CD4-positive, alpha-beta T cell treated with Interleukin-10 for 1 hour (primary cell): ENCODE measurements around the gene DNALI1.
"Not testable (repeated sequence)": the region's sequence is repeated elsewhere in the genome, so short reads cannot be mapped to it uniquely, and the experiment has no call there.

Experiments used
- DNase-seq: peaks from one replicate; pipeline ENCODE4 v3.0.0-alpha.2; 2020

Gene DNALI1

DNA sequence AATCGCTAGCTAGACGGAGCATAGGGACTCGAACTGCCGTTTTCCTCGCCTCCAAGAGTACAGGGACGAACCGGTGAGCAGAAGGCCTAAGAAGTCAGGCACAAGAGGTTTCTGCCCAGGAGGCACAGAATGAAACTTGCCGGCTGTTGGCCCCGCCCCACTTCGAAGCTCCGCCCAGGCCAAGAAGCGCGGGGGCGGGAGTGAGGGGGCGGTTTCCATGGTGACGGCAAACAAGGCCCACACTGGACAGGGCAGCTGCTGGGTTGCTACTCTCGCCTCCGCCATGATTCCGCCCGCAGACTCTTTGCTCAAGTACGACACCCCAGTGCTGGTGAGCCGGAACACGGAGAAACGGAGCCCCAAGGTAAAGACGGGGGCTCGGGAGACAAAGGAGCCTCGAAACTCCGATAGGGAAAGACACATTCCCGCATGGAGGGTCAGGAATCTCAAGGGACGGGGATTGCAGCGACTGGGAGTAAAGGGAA lies at the start of gene DNALI1:
Gene DNALI1 (plus strand): TSS at position 229 of the 485 bp plus-strand sequence. CDS start 55 bp downstream, at position 284.
- DNase-seq: peak; percentile 28

DNA sequence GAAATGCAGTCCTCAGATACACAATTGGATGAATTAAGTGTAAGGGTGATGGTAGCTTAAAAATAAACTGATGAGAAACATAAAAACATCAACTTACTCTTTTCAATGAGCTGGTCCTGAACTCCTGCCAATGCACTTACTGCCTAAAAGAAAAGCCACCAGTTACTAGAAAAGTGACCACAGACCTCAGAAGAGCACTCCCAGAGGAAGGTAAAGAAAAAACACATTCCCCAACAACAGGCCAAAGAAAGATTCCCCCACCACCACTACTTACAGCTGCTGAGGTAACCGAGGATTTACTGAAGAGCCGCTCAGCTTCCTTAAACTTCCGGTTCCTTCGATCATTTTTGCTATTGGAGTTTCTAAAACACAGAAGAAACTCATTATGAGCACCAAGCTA lies 47.6 kb upstream of the DNALI1 start:
- DNase-seq: no peak

DNA sequence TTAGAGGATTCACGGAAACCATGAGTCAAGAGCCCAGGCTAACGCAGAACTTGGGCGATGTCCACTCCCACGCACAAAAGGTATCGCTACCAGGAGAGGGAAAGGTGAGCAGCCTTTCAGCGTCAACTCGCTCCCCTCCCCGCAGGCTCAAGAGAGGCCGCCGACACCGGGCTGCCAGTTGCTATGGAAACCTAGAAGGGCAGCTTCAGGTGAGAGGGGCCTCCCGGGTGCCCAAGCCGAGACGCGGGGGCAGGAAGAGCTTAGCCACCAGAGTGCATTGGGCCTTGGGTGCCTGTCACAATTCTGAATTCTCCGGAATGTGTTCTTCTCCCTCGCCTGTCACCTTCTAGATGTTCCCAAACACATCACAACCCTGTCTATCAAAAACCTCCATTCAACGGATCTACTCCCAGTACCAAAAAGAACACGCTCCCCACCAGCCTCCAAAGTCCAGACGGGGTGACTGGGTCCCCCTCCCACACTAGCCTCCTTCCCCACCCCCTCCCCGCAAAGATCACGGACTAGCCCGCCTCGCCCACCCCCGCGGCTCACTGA lies 42.9 kb upstream of the DNALI1 start:
- peak; percentile 59 for DNase-seq

DNA sequence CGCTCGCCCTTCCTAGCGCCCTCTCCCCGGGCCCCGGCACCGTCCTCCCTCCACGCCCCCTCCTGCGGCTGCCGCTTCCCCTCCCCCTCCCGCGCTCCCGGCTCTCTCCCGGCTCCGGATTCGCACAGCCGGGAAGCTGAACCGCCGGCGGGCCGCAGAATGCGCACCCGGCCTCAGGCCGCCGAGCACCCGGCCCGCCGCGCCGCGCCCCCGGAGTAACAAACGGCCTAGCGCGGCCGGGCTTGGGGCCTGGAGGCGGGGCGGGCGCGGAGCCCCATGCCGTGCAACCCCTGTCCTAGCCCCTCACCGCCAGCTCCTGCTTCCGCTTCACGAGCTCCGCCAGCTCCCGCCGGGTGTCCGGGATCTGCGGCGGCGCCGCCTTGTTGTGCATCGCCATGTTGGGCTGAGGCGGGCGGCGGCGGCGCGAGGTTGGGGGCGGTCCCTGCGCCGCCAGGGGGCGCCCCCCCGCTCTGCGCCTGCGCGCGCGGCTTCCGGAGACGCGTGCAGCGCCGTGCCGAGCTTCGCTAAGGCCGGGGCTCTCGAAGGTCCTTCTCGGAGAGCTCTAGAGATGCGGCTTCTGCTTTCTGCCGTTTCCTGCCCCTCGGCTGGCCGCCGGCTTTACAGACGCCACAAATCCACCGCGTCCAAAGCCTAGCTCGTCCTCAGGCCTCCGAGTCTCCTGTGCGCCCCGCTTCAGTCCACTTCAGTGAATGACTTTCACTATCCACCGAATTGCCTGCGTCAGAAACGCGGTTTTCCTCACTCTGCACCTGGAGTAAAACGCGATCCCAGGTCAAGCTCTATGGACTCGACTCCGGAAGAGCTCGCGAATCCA lies 42.2 kb upstream of the DNALI1 start, which contains the start of gene MEAF6:
Gene MEAF6 (minus strand): TSS at position 417 of the 835 bp plus-strand sequence. CDS start 20 bp downstream, at position 397.
- DNase-seq: peak; percentile 86

DNA sequence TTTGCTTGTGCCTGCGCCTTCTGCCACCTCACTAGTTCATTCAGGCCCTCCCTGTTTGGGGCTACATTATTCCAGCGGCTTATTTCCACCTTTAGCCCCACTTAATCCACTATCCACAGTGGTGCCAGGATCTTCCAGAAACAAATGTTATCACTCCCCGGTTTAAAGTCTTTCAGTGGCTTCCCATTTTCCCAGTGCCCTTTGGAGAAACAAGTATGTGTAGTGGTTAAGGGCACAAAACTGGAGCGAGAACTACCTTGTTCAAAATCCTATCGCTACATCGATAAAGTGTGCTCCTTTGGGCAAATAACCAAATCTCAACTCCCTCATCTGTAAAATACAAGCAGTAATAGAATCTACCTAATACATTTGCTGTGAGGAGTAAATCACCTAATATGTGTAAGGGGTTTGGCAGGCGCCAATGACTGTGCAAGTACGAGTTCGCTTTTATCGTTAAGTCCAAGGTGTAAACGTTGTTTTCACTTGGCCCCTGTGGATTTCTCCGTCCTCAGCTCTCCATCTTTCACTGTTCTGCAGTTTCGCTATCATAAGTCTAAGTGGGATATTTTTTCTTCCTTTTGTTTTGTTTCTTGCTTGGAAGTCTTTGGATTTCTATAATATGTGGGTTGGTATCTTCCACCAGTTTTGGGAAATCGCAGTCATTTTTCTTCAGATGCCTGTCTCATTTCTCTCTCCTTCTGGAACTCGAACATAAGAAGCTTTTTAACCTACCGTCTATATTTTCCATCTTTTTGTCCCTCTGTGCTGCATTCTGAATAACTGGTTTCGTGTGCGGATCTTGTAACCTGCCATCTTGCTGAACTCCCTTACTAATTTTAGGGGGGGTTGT lies 41.3 kb upstream of the DNALI1 start:
- DNase-seq: no peak

DNA sequence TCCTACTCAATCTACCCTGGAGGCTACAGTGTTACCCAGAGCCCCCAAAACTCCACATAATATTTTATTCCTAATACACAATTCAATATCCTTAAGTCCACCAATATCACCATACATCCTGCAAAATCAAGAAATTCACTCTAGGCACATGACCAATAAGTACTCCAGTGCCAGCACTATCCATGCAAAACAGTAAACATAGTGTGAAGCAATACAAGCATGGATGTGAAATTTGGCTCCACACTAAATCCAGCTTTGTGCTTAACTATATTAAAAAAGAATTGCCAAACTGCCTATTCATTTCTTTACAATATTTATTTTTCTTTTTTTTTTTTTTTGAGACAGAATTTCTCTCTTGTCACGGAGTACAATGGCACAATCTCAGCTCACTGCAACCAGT lies 39.2 kb upstream of the DNALI1 start:
- DNase-seq: no peak

DNA sequence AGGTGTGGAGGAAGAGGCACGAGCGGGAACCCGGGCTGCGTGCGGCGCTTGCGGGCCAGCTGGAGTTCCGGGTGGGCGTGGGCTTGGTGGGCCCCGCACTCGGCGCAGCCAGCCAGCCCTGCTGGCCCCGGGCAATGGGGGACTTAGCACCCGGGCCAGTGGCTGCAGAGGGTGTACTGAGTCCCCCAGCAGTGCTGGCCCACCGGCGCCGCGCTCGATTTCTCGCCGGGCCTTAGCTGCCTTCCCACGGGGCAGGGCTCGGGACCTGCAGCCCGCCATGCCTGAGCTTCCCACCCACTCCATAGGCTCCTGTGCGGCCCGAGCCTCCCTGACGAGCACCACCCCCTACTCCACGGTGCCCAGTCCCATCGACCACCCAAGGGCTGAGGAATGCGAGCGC lies 38.5 kb upstream of the DNALI1 start:
- not testable (repeated sequence) for DNase-seq

DNA sequence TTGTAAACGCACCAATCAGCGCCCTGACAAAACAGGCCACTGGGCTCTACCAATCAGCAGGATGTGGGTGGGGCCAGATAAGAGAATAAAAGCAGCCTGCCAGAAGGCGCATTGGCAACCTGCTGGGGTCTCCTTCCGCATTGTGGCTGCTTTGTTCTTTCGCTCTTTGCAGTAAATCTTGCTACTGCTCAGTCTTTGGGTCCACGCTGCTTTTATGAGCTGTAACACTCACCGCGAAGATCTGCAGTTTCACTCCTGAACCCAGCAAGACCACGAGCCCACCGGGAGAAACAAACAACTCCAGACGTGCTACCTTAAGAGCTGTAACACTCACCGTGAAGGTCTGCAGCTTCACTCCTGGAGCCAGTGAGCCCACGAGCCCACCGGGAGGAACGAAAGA lies 37.8 kb upstream of the DNALI1 start:
- DNase-seq: peak; percentile 74

DNA sequence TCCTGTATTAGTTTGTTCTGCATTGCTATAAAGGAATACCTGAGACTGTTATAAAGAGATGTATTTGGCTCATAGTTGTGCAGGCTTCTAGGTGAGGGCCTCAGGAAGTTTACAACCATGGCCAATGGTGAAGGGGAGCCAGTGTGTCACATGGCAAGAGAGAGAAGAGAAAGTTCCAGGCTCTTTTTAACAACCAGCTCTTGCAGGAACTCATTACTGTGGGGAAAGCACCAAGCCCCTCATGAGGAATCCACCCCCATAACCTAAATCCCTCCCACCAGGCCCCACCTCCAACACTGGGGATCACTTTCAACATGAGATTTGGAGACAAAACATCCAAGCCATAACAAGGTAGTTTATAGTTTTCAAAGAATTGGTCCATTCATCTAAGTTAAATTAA lies 37.1 kb upstream of the DNALI1 start:
- peak; percentile 23 for DNase-seq

DNA sequence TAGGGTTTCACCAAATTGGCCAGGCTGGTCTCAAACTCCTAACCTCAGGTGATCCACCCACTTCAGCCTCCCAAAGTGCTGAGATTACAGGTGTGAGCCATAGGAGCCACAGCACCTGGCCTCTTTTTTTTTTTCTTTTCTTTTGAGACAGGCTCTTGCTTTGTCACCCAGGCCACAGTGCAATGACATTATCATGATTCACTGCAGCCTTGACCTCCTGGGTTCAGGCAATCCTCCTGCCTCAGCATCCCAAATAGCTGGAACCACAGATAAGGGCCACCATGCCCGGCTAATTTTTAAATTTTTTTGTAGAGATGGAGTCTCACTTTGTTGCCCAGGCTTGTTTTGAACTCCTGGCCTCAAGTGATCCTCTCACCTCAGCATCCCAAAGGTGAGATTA lies 26.9 kb upstream of the DNALI1 start:
- not testable (repeated sequence) for DNase-seq

DNA sequence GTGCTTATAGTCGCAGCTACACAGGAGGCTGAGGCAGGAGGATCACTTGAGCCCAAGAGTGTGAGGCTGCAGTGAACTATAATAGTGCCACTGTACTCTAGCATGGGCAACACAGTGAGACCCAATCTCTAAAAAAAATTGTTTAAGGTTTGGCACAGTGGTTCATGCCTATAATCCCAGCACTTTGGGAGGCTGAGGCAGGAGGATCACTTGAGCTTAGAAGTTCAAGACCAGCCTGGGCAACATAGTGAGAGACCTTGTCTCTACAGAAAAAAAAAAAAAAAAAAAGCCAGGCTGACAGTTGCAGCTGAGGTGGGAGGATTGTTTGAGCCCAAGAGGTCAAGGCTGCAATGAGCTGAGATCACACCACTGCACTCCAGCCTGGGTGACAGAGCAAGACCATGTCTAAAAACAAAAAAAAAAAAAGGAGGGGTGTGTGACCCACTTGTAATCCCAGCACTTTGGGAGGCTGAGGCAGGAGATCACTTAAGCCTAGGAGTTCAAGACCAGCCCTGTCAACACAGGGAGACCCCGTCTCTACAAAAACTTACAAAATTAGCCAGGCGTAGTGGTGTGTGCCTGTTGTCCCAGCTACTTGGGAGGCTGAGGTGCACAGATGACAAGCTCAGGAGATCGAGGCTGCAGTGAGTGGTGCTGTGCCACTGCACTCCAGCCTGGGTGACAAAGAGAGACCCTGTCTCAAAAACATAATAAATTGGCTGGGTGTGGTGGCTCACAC lies 24.2 kb upstream of the DNALI1 start:
- DNase-seq: not testable (repeated sequence)

DNA sequence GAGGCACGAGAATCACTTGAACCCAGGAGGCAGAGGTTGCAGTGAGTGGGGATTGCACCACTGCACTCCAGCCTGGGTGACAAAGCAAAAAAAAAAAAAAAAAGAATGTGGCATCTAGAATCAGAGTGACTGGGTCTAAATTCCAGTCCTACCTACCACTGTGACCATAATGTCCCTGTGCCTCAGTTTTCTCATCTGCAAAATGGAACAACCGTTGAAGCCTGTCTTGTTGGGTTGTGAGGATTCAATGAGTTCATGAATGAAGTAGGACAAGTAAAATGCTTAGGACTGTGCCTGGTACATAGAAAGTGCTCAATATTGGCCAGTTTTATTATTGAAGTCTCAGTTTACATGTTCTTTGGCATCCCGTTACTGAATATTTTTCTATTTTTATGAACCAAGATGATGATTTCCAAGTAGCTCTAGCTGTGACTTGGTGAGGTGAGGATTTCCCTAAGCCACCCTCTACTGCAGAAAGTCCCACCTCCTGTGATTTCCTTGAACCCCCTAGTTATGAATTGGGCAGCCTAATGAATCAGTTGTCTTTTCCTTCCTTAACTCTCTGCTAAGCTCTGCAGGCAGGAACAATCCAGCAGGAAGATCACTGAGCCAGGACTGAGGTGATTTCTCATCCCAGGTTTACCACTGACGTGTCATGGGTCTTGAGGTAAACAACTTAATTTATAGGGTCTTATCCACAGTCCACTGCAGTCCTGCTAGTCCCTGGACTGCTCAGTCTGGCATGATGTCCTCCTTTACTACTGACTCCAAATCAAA lies 23.2 kb upstream of the DNALI1 start:
- DNase-seq: no peak

DNA sequence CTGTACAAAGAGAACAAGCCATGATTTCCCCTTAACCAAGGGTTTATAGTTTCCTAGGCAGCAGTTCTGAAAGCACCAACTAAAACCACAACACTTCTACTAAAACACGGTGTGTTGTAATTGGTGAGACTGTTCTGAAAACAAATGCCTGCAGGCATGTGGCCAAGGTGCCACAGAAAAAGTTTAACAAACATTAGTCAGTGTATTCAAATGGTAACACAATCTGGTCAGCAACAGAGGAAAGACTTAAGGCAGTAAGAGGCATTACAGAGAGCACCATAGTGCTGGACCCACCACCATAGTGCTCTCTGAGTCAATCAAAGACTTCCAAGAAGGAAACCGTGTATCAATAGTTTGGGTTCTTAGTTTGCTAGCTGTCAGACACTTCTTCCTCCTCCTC lies 19.4 kb upstream of the DNALI1 start:
- DNase-seq: no peak

DNA sequence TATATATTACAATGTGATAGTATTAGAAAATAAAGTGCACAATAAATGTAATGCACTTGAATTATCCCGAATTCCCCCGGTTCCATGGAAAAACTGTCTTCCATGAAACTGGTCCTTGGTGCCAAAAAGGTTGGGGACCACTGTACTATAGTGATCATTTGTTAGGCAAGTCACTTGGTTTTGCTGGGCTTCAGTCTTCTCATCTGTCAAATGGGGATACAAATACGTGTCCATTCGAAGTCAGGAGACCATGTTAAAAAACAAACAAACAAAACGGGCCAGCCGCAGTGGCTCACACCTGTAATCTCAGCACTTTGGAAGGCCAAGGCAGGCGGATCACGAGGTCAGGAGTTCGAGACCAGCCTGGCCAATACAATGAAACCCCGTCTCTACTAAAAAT lies 17.6 kb upstream of the DNALI1 start:
- DNase-seq: not testable (repeated sequence)

DNA sequence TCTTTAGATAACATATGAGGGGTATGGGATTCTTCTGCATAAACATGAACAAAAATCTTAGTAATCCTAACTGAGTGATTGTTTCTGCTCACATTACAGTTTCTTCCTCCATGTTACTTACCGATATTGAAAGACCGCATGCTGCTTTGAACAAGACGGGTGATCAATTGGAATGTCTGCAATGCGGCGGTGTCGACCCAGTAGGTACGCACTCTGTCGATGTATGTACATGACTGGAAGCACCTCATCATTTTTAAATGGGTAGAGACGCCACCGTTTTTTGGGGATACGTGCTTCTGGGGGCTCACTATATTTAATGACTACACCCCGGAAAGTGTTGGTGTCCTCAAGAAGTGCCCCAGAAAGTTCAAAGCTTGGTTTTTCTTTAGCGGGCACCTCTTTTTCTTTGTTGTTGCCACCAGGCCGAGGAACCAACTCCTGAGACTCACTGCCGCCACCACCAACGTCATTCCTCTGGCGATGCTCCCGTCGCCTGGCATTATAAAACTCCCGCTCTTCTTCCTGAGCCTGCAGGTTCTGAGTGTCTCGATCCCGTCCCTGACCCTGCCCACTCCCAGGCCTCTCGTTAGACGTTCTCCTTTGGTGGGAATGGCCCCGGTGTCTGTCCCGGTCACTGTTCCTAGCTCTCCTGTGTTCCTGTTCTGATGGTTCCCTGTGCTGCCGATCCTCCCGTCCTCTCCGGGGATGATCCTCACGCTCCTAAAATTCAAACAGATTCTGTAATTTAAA lies 16.5 kb upstream of the DNALI1 start:
- DNase-seq: no peak

DNA sequence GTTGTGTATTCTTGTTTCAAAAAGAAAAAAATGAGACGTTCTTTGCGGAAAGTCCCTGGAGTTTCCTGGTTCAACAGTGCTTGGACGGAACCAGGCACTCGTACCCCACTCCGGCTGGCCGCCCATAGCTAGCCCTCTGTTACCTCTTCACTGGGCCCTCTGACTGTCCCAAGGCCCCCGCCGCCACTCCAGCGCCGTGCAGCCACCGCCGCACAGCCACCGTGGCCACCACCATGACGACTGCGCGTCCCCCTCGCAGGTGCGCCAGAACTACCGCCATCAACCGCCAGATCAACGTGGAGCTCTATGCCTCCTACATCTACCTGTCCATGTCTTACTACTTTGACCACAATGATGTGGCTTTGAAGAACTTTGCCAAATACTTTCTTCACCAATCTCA lies 12.2 kb upstream of the DNALI1 start:
- DNase-seq: no peak

DNA sequence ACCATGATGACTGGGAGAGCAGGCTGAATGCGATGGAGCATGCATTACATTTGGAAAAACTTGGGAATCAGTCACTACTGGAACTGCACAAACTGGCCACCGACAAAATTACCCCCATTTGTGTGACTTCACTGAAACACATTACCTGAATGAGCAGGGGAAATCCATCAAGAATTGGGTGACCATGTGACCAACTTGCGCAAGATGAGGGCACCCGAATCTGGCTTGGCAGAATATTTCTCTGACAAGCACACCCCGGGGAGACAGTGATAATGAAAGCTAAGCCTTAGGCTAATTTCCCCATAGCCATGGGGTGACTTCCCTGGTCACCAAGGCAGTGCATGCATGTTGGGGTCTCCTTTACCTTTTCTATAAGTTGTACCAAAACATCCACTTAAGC lies 11.7 kb upstream of the DNALI1 start:
- no peak for DNase-seq

DNA sequence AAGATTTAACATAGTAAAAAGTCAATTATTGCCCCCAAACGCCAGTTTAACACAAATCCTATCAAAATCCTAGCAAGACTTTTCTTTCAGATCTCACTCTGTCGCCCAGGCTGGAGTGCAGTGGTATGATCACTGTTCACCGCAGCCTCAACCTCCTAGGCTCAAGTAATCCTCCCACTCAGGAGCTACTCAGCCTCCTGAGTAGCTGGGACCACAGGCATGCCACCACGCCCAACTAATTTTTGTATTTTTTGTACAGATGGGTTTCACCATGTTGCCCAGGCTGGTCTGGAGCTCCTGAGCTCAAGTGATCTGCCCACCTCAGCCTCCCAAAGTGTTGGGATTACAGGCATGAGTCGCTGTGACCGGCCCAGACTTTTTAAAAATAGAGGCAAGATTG lies 7.4 kb upstream of the DNALI1 start:
- no peak for DNase-seq

DNA sequence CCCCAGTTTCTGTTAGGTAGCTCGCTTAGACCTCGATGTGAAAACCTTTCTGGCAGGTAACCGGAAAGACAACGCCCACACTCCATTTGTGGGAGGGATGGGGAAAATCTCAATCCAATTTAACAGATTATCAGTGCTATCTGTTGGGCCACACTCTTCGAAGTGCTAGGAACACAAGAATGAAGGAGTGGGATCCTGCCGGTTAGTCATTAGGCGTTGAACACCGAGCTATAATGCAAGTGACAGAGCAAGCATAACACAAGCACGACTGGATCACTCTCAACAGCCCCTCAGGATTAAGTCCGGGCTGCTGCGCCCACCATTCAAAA lies 3.2 kb upstream of the DNALI1 start:
- DNase-seq: no peak

DNA sequence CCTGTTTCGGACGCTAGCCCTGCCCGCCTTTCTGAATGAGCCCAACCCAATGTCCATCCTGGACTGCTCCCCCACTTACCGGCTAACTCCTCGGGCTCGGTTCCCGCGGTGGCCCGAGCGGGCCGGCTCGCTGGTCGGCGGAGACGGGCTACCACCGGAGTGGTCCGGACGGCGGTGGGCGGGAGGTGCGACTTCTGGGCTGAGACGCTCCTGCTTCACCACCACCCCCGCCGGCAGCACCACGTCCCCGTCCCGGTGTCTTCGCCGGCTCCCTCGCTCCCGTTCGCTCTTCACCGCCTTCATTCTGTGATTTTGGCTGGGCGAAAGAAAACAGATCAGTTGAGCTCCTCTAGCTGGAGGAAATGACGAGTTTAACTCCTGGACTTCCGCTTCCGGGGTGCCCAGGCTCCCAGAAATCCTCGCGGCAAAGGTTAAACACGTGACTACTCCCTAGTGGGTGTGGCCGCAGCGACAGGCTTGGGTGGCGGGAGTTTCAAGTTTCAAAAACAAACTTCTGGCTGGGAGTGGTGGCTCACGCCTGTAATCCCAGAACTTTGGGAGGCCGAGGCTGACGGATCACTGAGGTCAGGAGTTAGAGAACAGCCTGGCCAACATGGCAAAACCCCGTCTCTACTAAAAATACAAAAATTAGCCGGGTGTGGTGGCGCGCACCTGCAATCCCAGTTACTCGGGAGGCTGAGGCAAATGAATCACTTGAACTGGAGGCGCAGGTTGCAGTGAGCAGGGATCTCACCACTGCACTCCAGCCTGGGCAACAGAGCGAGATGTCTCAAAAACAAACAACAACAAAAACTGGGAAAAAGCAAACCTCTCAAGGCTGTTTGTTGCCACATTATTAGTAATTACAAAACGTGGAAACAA lies 2.6 kb upstream of the DNALI1 start, which contains the start of gene SNIP1:
Gene SNIP1 (minus strand): TSS at position 367 of the 882 bp plus-strand sequence. CDS start 64 bp downstream, at position 303.
- DNase-seq: peak; percentile 94
